WTC11 (cell line): ENCODE data around the gene ADORA2B. TPM values are rescaled to one million over a fixed set of nuclear protein-coding genes. Genes with fewer than 3 reads are reported as not detected.

ENCODE experiments used
- ATAC-seq: fragments of 200-7000 bp; cut with Tn5 transposase; 2 replicates; pipeline ENCODE4 v1.10.0; 2021; ENCODE audit warnings: mild to moderate bottlenecking, moderate library complexity
- Bru-seq: library from RNA; stranded (reverse); fragments of 400-500 nt; gene quantifications from one replicate; lab custom pipeline; 2021; lab: Mats Ljungman, UMichigan
- CTCF ChIA-PET: fragments of 300-600 bp; sonication (Branson Sonifier 250); formaldehyde crosslinking; loops from one replicate; lab custom pipeline; 2021; ENCODE audit warnings: antibody characterized with exemption; lab: Charles Lee
- POLR2A ChIA-PET: fragments of 350-600 bp; sonication (Branson Sonifier 250); formaldehyde crosslinking; loops from one replicate; lab custom pipeline; 2021; ENCODE audit warnings: antibody characterized with exemption; lab: Charles Lee
- DNase-seq: peaks from one replicate; pipeline ENCODE4 v3.0.0; 2021; ENCODE audit warnings: low spot score
- H3K27ac Mint-ChIP-seq: 2 replicates; pipeline ENCODE4 v1.8.0; 2021; ENCODE audit warnings: mixed read lengths
- H3K27me3 Mint-ChIP-seq: 2 replicates; pipeline ENCODE4 v1.8.0; 2021; ENCODE audit warnings: low read depth, mild to moderate bottlenecking, moderate library complexity, mixed read lengths
- H3K36me3 Mint-ChIP-seq: 2 replicates; pipeline ENCODE4 v1.8.0; 2021; ENCODE audit warnings: mixed read lengths
- H3K4me1 Mint-ChIP-seq: 2 replicates; pipeline ENCODE4 v1.8.0; 2022; ENCODE audit warnings: mixed read lengths
- H3K4me3 Mint-ChIP-seq: 2 replicates; pipeline ENCODE4 v1.8.0; 2021; ENCODE audit warnings: mild to moderate bottlenecking, moderate library complexity, mixed read lengths
- H3K9me3 Mint-ChIP-seq: 2 replicates; pipeline ENCODE4 v1.8.0; 2021; ENCODE audit warnings: mixed read lengths
- ARID4B ChIP-seq: sonication (generic); formaldehyde crosslinking; IDR thresholded peaks from 2 replicates; pipeline ENCODE4 v1.8.0; 2023; ENCODE audit warnings: missing genetic modification reagents, mild to moderate bottlenecking, borderline replicate concordance
- ATF1 ChIP-seq: sonication (generic); formaldehyde crosslinking; IDR thresholded peaks from 2 replicates; pipeline ENCODE4 v1.8.1; 2023; ENCODE audit warnings: mild to moderate bottlenecking, moderate library complexity, missing genetic modification reagents
- CREB1 ChIP-seq: sonication (generic); formaldehyde crosslinking; IDR thresholded peaks from 2 replicates; pipeline ENCODE4 v1.8.0; 2023; ENCODE audit warnings: mild to moderate bottlenecking, missing genetic modification reagents
- EMX1 ChIP-seq: fragments of 250-450 bp; sonication (Bioruptor Pico); IDR thresholded peaks from 2 replicates; pipeline ENCODE4 v1.8.0; 2021; ENCODE audit warnings: mild to moderate bottlenecking
- ESRRA ChIP-seq: sonication (generic); formaldehyde crosslinking; IDR thresholded peaks from 2 replicates; pipeline ENCODE4 v1.8.1; 2022; ENCODE audit warnings: mild to moderate bottlenecking, missing genetic modification reagents, borderline replicate concordance
- FOXJ3 ChIP-seq: sonication (generic); formaldehyde crosslinking; IDR thresholded peaks from 2 replicates; pipeline ENCODE4 v1.9.0; 2021; ENCODE audit warnings: missing genetic modification reagents, mild to moderate bottlenecking, borderline replicate concordance
- FOXK1 ChIP-seq: sonication (generic); formaldehyde crosslinking; IDR thresholded peaks from 2 replicates; pipeline ENCODE4 v1.8.0; 2022; ENCODE audit warnings: mild to moderate bottlenecking, moderate library complexity, missing genetic modification reagents
- JUN ChIP-seq: sonication (generic); formaldehyde crosslinking; IDR thresholded peaks from 2 replicates; pipeline ENCODE4 v1.8.0; 2023; ENCODE audit warnings: mild to moderate bottlenecking, missing genetic modification reagents
- KAT7 ChIP-seq: sonication (generic); formaldehyde crosslinking; IDR thresholded peaks from 2 replicates; pipeline ENCODE4 v1.8.1; 2023; ENCODE audit warnings: missing genetic modification reagents, mild to moderate bottlenecking, borderline replicate concordance
- MYBL2 ChIP-seq: sonication (generic); formaldehyde crosslinking; IDR thresholded peaks from 2 replicates; pipeline ENCODE4 v1.8.1; 2023; ENCODE audit warnings: mild to moderate bottlenecking, moderate library complexity, missing genetic modification reagents
- NFYB ChIP-seq: sonication (generic); formaldehyde crosslinking; conservative IDR thresholded peaks from 2 replicates; pipeline ENCODE4 v1.8.0; 2022; ENCODE audit warnings: low read depth, missing genetic modification reagents
- PRDM15 ChIP-seq: sonication (generic); formaldehyde crosslinking; IDR thresholded peaks from 2 replicates; pipeline ENCODE4 v1.8.0; 2022; ENCODE audit warnings: missing genetic modification reagents
- RELA ChIP-seq: sonication (generic); formaldehyde crosslinking; IDR thresholded peaks from 2 replicates; pipeline ENCODE4 v1.8.1; 2022; ENCODE audit warnings: missing genetic modification reagents, mild to moderate bottlenecking, borderline replicate concordance
- SOX15 ChIP-seq: fragments of 250-450 bp; sonication (Bioruptor Pico); IDR thresholded peaks from 2 replicates; pipeline ENCODE4 v1.9.0; 2021; ENCODE audit warnings: mild to moderate bottlenecking
- SP1 ChIP-seq: sonication (generic); formaldehyde crosslinking; conservative IDR thresholded peaks from 2 replicates; pipeline ENCODE4 v1.8.1; 2022; ENCODE audit warnings: missing genetic modification reagents
- ZBTB21 ChIP-seq: sonication (generic); formaldehyde crosslinking; IDR thresholded peaks from 2 replicates; pipeline ENCODE4 v1.8.1; 2023; ENCODE audit warnings: mild to moderate bottlenecking, missing genetic modification reagents, borderline replicate concordance
- ZNF232 ChIP-seq: sonication (generic); formaldehyde crosslinking; IDR thresholded peaks from 2 replicates; pipeline ENCODE4 v1.8.0; 2022; ENCODE audit warnings: mild to moderate bottlenecking, missing genetic modification reagents
- ZNF423 ChIP-seq: fragments of 250-450 bp; sonication (Bioruptor Pico); IDR thresholded peaks from 2 replicates; pipeline ENCODE4 v2.1.2; 2022; ENCODE audit warnings: mild to moderate bottlenecking, moderate library complexity
- long read RNA-seq, 3 experiments: library from RNA in 1 of 3; library from capped mRNA in 1 of 3; library from polyadenylated mRNA in 1 of 3; unstranded in 2 of 3; stranded (forward) in 1 of 3; transcript quantifications; one replicate each; pipeline ENCODE4 v2.0.0, GENCODE V29; 2021
- total RNA-seq: library from RNA; stranded (reverse); gene quantifications from 3 replicates; pipeline ENCODE4 v1.2.3, GENCODE V29; 2021
- TF ChIP-seq, protein P1 (sequence below): sonication (generic); formaldehyde crosslinking; IDR thresholded peaks from 2 replicates; pipeline ENCODE4 v1.8.0; 2022; ENCODE audit warnings: mild to moderate bottlenecking, missing genetic modification reagents
- TF ChIP-seq, protein P2 (sequence below): sonication (generic); formaldehyde crosslinking; IDR thresholded peaks from 2 replicates; pipeline ENCODE4 v1.8.0; 2022; ENCODE audit warnings: mild to moderate bottlenecking, missing genetic modification reagents
- TF ChIP-seq, protein P3 (sequence below): sonication (generic); formaldehyde crosslinking; IDR thresholded peaks from 2 replicates; pipeline ENCODE4 v1.8.0; 2022; ENCODE audit warnings: mild to moderate bottlenecking, missing genetic modification reagents
- TF ChIP-seq, protein P4 (sequence below): sonication (generic); formaldehyde crosslinking; IDR thresholded peaks from 2 replicates; pipeline ENCODE4 v1.8.0; 2022; ENCODE audit warnings: mild to moderate bottlenecking, missing genetic modification reagents

ADORA2B gene
- total RNA-seq (4.2 to 5.1 TPM (median 4.9 TPM) in 3 replicates), Bru-seq, nascent RNA (percentile 48 among the genes with signal in this experiment)
- long read RNA-seq, experiment 1, transcript ADORA2B-201 (2 exons, 1,735 nt) = major isoform, 22 of 23 reads
- long read RNA-seq, experiment 1, partial matches to known transcripts = 0 of 23 reads
- long read RNA-seq, experiment 1, other reads (novel, unspliced or antisense) = 0 of 23 reads
- long read RNA-seq, experiment 2, transcript ADORA2B-201 (2 exons, 1,735 nt) = major isoform, 7 of 8 reads
- long read RNA-seq, experiment 2, partial matches to known transcripts = 0 of 8 reads
- long read RNA-seq, experiment 2, other reads (novel, unspliced or antisense) = 0 of 8 reads
- long read RNA-seq, experiment 3, transcript ADORA2B-201 (2 exons, 1,735 nt) = major isoform, 7 of 7 reads
- long read RNA-seq, experiment 3, partial matches to known transcripts = 0 of 7 reads
- long read RNA-seq, experiment 3, other reads (novel, unspliced or antisense) = 0 of 7 reads

DNA sequence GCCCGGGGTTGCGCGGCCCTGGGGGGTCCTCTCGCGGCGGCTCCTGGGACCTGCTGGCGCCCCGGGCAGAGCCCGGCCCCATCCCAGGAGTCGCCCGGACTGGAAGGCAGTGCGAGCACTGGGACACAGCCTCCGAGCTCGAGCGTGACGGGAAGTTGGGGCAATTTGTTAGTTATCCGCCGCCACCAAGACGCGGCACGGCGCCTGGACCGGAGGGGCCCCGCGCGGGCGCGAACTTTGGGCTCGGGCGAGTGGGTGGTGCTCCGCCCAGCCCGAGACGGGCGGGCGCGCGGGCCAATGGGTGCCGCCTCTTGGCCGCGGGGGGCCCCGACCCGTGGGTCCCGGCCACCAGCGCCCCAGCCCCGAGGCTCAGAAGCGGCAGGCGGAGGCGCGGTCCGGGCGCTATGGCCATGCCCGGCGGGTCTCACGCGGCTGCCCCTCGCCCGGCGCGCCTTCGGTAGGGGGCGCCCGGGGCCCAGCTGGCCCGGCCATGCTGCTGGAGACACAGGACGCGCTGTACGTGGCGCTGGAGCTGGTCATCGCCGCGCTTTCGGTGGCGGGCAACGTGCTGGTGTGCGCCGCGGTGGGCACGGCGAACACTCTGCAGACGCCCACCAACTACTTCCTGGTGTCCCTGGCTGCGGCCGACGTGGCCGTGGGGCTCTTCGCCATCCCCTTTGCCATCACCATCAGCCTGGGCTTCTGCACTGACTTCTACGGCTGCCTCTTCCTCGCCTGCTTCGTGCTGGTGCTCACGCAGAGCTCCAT lies at the start of gene ADORA2B:
Gene ADORA2B, plus strand, starts transcription at position 372 of the 768 bp plus-strand sequence. Its CDS starts 119 bp downstream, at position 491.
- ATAC-seq (peak; percentile 72), DNase-seq (peak; percentile 67)
- peaks cover 3% of the 10 kb centered on the region; the same call in 1 of the 2 replicates for H3K36me3 Mint-ChIP-seq
- H3K27me3 Mint-ChIP-seq = peaks cover 52% of the 10 kb centered on the region
- ChIA-PET POLR2A (interaction anchor here (1.0 to 3.2 kb wide), 4 partner anchors 14 to 54 kb away, joined by 3 to 16 read pairs (median 6); partner anchors contain the start of genes TTC19 and ZSWIM7), CTCF (interaction anchor here (0.6 to 4.1 kb wide), 21 partner anchors 8 to 116 kb away, joined by 3 to 47 read pairs (median 3); partner anchors contain the start of genes TTC19 and ZSWIM7)
- no peaks in the 10 kb centered on the region for H3K9me3 Mint-ChIP-seq
- H3K4me1 Mint-ChIP-seq = peaks cover 30% of the 10 kb centered on the region
- H3K27ac Mint-ChIP-seq = no peak within 1 kb of the TSS
- peak within 1 kb of the TSS; percentile 70 for H3K4me3 Mint-ChIP-seq
- TF ChIP-seq SP1 (peak; percentile 61; the same call in 1 of the 2 replicates), ZNF232 (CRISPR knock-in tag) (no peak; the same call in 1 of the 2 replicates), ATF1 (CRISPR knock-in tag) (no peak; the same call in 1 of the 2 replicates), ARID4B (CRISPR knock-in tag) (peak; percentile 96), FOXJ3 (CRISPR knock-in tag) (no peak), KAT7 (CRISPR knock-in tag) (peak; percentile 89), JUN (CRISPR knock-in tag) (peak; percentile 34; the same call in 1 of the 2 replicates), FOXK1 (peak; percentile 77; the same call in 1 of the 2 replicates), ZBTB21 (peak; percentile 63; the same call in 1 of the 2 replicates), CREB1 (CRISPR knock-in tag) (no peak), PRDM15 (CRISPR knock-in tag) (peak; percentile 77), ESRRA (CRISPR knock-in tag) (peak; percentile 29; the same call in 1 of the 2 replicates), MYBL2 (CRISPR knock-in tag) (peak; percentile 90), ZNF423 (peak; percentile 51; the same call in 1 of the 2 replicates), NFYB (CRISPR knock-in tag) (peak; percentile 10; the same call in 1 of the 2 replicates), SOX15 (CRISPR knock-in tag) (no peak), RELA (CRISPR knock-in tag) (0 out of 2 replicates have a peak, but pooled peaks have one; percentile 45), EMX1 (no peak)
- TF ChIP-seq, protein P1, sequence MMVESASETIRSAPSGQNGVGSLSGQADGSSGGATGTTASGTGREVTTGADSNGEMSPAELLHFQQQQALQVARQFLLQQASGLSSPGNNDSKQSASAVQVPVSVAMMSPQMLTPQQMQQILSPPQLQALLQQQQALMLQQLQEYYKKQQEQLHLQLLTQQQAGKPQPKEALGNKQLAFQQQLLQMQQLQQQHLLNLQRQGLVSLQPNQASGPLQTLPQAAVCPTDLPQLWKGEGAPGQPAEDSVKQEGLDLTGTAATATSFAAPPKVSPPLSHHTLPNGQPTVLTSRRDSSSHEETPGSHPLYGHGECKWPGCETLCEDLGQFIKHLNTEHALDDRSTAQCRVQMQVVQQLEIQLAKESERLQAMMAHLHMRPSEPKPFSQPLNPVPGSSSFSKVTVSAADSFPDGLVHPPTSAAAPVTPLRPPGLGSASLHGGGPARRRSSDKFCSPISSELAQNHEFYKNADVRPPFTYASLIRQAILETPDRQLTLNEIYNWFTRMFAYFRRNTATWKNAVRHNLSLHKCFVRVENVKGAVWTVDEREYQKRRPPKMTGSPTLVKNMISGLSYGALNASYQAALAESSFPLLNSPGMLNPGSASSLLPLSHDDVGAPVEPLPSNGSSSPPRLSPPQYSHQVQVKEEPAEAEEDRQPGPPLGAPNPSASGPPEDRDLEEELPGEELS (CRISPR knock-in tag) = peak; percentile 75
- TF ChIP-seq, protein P2, sequence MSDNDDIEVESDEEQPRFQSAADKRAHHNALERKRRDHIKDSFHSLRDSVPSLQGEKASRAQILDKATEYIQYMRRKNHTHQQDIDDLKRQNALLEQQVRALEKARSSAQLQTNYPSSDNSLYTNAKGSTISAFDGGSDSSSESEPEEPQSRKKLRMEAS (CRISPR knock-in tag) = peak; percentile 97
- TF ChIP-seq, protein P3, sequence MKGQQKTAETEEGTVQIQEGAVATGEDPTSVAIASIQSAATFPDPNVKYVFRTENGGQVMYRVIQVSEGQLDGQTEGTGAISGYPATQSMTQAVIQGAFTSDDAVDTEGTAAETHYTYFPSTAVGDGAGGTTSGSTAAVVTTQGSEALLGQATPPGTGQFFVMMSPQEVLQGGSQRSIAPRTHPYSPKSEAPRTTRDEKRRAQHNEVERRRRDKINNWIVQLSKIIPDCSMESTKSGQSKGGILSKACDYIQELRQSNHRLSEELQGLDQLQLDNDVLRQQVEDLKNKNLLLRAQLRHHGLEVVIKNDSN (CRISPR knock-in tag) = peak; percentile 53; the same call in 1 of the 2 replicates
- TF ChIP-seq, protein P4, sequence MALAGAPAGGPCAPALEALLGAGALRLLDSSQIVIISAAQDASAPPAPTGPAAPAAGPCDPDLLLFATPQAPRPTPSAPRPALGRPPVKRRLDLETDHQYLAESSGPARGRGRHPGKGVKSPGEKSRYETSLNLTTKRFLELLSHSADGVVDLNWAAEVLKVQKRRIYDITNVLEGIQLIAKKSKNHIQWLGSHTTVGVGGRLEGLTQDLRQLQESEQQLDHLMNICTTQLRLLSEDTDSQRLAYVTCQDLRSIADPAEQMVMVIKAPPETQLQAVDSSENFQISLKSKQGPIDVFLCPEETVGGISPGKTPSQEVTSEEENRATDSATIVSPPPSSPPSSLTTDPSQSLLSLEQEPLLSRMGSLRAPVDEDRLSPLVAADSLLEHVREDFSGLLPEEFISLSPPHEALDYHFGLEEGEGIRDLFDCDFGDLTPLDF (CRISPR knock-in tag) = peak; percentile 89; the same call in 1 of the 2 replicates
